Stimulated activated CD4-positive, alpha-beta T cell treated with anti-CD3 and anti-CD28 coated beads, Interleukin-1b, Interleukin-23, amount 100 ng/mL, for 24 hours (primary cell): ENCODE results near the gene ENTHD1.
"Not testable (repeated sequence)": the region's sequence is repeated elsewhere in the genome, so short reads cannot be mapped to it uniquely, and the experiment has no call there.

Source experiments
- DNase-seq, 4 experiments: peaks; one replicate each; pipeline ENCODE4 v3.0.0-alpha.2; 2020; ENCODE audit warnings: low read depth in 4 of 4, low spot score in 1 of 4

The ENTHD1 gene

DNA sequence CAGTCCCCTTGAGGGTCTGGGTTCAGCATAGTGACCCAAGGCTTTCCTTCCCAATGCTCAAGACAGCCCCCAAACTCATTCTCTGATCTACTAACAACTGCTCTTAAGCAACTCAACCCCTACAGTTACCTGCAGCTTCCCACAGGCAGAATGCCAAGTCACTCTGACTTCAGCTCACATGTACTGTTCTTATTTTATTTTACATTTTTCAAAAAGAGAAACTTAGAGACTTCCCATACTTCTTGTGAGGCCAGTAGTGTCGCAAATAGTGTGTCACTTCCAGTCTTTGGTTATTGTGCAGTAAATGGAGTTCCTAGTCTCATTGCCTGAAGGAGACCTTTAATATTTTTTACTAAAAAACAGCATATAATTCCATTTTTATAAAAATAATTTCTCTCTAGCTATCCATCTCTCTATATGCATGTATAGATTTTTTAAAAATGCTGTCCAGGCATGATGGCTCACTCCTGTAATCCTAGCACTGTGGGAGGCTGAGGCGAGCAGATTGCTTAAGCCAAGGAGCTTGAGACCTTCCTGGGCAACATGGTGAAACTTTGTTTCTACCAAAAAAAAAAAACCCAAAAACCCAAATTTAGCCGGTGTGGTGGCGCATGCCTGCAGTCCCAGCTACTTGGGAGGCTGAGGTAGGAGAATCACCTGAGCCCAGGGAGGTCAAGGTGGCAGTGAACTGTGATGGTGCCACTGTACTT, 41.8 kb downstream of the ENTHD1 start:
- DNase-seq, result no peak

DNA sequence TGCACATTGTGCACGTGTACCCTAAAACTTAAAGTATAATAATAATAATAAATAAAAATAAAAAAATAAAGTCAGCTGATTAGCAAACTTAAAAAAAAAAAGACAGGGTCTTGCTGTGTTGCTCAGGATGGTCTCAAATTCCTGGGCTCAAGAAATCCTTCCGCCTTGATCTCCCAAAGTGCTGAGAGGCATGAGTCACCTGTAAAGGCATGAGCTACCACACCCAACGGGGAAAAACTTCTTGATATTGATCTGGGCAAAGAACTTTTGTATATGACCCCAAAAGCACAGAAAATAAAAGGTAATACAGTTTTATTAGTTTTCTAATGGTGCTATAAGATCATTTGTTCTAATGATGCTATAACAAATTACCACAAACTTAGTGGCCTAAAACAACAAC, 46.1 kb downstream of the ENTHD1 start:
- DNase-seq, result no peak

DNA sequence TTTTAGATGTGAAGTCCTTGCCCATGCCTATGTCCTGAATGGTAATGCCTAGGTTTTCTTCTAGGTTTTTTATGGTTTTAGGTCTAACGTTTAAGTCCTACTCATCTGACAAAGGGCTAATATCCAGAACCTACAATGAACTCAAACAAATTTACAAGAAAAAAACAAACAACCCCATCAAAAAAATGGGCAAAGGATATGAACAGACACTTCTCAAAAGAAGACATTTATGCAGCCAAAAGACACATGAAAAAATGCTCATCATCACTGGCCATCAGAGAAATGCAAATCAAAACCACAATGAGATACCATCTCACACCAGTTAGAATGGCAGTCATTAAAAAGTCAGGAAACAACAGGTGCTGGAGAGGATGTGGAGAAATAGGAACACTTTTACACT, 47.0 kb downstream of the ENTHD1 start:
- DNase-seq, result not testable (repeated sequence)

DNA sequence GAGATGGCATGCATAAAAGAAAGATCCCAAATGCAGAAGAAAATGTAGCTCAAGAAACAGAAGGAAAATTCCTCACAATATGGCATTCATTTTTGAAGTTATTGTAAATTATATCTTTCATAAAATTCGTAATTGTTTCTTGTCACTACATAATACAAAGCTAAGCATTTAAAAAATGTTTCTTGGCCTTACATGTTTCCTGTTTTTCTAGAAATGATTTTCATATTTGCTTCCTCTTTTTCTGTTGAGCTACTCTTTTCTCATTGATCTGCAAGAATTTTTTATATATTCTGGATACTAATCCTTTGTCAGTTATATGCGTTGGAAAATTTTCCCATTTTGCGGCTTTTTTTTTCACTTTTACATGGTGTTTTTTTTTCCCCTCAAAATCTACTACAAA, 48.0 kb downstream of the ENTHD1 start:
- no peak for DNase-seq

DNA sequence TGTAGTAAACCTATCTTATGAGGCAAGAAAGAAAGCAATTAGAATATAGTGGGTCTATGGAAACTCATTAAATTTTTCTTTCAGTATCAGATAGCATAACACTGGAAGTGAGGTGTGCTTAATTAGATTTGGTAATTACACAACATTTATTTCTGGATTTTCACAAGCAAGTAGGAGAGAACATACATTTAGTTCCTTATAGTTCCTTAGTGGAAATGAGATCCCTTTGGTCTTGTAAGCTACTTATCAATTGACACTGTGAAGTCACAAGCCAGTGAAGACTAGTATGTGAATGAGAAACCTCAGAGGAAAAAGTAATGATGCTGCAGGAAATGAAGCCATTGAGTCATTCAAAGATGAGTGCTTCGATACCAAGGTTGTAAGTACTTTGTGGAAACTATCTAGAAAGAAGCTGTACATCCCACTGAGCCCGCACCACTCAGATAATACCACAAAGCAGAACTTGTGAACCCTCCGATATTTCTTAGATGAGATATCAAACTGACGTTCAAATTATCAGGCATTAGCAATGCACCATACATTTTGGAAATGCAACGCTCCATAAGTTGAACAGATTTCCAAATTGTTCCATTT, 53.5 kb downstream of the ENTHD1 start:
- peak in 3 of 4 experiments; percentile 3 to 22 (median 11) for DNase-seq

DNA sequence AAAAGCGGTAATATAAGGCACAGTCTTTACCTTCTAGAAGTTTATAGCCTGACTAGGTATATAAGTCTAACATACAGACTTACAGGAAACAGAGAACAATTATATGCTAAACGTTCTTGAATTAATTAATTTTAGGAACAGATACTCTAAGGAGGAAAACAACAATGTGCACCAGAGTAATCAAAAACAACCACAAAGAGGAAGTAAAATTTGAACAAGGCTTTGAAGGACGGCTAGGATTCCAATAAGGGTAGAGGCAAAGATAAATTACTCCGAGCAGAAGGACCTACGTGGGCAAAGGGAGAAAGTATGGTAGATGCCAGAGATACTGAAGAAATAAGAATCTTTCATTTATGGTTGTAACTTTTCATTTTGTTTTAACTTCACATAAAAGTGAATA, 54.4 kb downstream of the ENTHD1 start:
- no peak for DNase-seq

DNA sequence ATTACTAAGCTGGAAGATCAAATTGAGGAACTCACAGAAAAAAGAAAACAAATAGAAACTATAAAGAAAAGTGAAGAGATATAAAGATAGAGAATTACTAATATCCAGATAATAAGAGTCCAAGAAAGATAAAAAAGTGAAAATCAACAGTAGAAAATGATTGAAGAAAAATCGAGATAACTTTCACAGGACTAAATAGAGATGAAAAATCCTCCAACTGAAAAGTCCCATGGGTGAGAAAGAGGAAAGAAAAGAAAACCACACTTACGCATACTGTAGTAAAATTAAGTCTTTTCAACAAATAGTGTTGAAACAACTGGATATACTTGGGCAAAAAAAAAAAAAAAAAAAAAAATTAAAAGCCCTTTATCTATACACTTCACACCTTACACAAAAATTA, 60.0 kb downstream of the ENTHD1 start:
- DNase-seq, result no peak

DNA sequence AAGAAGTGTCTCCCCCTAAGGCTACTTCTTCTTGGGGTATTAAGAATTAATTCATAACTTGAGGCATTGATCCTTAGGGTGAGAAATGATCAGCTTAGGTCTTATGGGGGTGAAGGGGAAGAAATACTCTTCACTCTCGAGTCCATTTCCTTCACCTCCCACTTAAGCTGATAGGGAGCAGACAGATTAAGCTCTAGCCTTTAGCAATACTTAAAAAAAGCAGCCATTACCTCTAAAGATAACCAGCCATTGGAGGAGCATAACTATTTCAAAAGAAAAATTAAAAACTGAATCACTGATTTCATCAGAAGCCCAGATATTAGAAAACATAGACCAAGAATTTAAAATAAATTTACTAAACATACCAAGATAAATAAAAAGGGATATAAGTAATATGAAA, 60.5 kb downstream of the ENTHD1 start:
- no peak for DNase-seq

DNA sequence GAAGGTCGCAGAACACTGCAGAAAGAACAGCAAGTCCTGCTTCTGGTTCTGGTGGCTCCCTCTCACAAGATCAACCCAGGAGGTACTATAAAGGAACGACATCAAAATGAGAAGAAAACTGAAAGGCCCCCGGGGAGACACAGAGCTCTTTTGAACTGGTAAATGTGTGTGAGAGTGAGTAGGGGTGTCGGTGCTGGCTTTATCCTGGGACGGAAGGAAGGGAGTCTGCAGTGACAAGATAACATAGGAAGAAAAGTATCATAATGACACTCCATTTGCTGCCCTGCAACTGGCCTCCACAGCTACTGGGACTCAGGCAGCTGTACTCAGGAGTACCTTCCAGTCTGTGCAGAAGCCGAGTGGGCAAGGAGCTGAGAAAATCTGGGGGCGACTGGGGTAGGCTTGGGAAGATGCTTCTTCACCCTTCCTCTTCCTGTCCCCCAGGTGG, 60.9 kb downstream of the ENTHD1 start:
- DNase-seq, result no peak

DNA sequence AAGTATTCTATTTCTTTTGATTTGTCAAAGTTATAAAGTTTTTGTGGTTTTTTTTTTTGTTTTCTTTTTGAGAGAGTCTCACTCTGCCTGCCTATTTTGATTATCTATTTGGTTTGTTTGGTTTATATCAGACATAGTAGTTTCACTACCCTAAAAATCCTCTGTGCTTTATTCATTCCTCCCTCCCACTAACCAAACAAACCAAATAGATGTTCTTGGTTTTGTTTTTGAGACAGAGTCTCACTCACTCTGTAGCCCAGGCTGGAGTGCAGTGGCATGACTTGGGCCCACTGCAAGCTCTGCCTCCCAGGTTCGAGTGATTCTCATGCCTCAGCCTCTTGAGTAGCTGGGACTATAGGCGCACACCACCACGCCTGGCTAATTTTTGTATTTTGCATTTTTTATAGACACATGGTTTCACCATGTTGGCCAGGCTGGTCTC, 67.9 kb downstream of the ENTHD1 start:
- DNase-seq, result no peak

DNA sequence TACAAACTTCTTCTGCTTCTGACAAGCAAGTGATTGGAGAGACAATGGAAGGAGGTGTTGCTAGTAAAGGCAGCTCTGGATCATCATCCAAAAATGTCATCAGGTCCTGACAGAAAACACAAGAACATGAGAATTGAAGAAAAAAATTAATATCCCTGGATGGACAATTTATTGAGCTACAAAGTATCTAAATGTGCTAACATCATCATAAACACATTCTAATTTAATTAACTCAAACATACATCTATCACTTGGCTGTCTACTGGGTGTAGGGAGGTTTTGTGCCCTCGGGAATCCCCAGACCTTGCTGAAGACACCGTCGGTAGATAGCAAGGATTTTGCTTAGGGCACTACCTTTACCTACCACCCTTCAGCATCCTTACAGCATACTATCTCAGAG, 72.6 kb downstream of the ENTHD1 start:
- no peak for DNase-seq

DNA sequence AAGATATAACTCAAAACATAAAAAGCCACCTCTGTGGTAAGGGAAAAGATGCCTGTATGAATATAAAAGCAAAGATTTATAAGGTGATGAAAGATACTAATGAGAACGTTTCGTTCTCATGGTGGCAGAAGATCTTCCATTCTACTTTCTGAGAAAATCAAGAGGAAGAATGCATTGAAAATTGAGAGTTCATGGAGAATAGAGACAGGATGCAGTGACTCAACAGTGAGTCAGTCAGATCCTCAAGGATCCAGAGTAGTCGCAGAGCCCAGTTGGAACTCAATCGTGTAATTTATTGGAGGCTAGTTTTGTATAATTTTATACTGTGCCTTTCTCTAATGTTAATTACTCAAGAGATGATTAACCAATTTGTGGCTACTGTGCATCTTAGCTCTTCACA, 73.3 kb downstream of the ENTHD1 start:
- DNase-seq, result no peak

DNA sequence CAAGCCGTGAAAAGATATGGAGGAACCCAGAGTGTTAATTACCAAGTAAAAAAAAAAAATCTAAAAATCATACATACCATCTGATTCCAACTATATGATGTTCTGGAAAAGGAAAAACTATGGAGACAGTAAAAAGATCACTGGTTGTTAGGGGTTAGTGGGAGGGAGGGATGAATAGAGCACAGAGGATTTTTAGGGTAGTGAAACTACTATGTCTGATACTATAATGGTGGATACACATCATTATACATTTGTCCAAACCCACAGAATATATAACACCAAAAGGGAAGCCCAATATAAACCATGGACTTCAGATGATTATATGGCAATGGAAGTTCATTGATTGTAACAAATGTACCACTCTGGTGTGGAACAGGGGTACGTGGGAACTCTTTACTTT, 74.1 kb downstream of the ENTHD1 start:
- DNase-seq, result no peak

DNA sequence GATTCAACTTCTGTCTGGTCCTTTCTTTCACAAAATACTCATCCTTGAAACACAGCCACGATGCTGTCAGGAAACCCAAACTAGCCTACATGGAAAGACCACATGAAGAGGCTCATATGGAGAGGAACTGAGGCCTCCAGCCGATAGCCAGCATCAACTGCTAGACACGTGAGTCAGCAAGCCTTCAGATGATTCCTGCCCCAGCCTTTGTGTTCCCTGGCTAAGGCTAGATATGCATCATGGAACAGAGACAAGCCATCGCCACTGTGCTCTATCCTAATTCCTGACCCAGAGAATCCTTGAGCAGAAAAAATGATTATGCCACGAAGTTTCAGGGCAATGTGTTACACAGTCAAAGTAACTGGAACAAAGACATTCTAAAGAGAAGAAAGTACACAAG, 75.5 kb downstream of the ENTHD1 start:
- no peak for DNase-seq

DNA sequence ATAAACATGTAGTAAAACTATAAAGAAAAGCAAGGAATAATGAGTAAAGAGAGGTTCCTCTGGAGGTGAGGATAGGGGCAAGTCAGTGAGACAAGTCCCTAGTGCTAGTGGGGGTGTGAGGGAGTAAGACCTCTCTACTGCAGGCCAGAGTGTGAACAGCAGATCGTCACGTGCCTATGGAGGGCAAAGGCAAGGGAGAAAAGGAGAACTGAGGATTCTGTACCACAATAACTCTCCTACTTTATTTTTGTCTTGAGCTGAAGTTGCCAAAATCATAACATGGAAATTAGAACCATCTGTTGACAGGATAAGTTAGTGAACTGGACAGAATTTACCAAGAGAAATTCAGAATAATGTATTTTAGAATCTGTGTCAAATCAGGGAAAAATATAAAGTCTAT, 77.6 kb downstream of the ENTHD1 start:
- no peak for DNase-seq

DNA sequence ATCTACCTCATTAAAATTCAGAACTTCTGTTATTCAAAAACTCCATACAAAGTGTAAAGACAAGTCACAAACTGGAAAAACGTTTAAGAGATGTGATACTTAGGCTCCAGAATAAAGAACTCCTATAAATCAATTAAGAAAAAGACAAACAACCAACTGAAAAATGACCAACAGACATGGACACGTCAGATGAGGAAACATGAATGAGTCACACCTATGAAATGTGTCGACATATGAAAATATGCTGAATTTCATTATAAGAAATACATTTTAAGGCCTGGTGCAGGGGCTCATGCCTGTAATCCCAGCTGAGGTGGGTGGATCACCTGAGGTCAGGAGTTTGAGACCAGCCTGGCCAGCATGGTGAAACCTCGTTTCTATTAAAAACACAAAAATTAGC, 78.7 kb downstream of the ENTHD1 start:
- DNase-seq, result no peak

DNA sequence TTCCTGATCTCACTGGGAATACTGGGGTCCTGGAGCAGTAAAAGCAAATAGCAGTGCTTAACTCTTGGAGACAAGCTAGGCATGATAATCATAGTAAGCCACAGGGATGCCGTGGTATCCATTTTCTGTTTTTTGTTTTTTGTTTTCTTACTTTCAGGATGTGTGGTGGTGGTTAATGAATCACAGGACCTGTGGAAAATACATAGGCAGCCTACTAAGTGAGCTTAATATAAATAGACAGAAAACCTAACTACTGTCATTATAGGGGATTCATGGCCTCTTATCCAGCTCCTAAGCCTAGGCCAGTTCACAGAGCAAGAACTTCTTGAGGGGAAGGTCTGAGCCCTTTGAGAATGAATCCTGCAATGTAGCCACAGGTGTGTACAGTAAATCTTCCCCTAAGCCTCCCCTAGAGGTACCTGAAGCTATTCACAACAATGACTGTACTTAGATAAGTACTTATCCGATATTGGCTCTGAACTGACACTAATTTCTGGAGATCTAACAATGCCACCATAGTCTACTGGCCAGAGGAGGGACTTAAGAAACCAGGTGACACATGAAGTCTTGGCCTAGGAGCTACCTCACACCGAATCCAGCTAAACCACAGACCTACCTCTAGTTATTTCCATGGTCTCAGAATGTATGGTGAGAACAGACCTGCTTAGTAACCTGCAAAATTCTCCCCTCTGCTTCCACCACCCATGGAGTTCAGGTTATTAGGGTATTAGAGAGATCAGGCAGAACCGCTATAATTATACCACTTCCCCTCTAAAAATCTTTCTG, 83.6 kb downstream of the ENTHD1 start:
- no peak for DNase-seq

DNA sequence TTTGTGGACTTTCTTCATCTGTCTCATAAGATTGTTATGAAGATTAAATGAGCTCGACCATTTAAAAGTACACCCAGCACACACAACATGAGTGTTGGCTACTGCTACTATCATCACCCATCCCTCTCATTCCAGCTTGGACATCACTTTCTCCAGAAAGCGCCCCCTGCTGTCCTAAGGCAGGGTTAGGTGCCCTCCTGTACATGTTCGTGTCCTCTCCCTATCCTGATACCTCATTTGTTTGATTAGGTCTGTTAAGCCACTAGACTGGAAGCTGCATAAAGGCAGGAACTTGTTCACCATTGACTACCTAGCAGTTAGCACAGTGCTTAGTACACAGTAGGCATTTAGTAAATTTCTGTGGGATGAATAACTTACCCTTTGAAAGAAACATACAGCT, 85.5 kb downstream of the ENTHD1 start:
- DNase-seq, result peak in 1 of 4 experiments; percentile 19

DNA sequence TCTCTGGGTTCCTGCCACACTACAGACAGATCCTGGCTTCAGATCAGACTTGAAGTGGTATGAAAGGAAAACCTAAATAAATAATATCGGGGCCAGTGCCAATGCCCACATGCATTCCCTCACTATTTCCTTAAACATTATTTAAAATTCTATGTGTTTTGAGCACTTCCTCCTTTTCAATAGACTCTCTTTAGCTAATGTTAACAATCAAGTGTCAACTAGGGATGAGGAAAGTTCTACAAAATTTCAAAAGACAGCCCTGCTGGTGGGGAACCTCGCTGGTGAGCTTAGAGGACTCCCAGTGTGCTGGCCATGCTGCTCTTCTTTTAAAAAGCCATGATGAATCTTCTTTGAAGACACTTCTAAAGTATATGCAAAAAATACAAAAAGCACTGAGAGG, 87.5 kb downstream of the ENTHD1 start:
- no peak for DNase-seq

DNA sequence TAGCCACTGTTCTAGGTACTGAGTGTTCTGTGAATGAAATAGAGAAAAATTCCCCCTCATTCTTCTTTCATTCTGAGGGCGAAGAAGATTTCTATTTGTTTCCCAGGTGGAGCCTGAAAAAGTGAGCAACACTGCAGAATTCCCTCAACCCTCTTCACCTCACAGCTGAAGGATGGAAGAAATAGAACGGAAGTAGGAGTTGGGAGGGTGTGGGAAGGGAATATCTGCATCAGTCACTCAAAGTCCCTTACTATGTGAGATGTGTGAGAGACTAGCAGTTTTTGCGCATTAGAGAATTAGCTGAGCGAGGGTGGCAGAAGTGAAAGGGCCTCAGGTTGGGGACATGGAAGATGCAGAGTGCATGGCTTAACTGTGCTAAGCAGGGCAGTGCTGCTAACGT, 88.4 kb downstream of the ENTHD1 start:
- DNase-seq, result no peak

DNA sequence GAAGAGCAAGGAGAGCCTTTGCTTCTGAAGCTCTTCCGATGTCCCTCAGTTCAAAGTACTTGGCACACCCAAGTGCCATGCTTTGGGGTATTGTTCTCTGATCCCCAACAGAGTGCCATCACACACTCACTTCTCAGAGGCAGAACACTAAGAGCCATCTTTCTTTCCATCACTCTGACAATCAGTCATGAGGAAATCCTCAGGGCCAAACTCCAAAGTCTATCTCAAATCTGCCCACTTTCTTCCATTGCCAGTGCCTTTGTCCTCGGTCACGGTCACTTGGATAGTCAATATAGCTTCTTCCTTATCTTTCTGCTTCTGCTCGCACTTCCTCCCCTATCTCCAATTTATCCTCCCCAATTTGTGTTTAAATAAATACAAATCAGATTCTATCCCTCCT, 90.9 kb downstream of the ENTHD1 start:
- DNase-seq, result no peak

DNA sequence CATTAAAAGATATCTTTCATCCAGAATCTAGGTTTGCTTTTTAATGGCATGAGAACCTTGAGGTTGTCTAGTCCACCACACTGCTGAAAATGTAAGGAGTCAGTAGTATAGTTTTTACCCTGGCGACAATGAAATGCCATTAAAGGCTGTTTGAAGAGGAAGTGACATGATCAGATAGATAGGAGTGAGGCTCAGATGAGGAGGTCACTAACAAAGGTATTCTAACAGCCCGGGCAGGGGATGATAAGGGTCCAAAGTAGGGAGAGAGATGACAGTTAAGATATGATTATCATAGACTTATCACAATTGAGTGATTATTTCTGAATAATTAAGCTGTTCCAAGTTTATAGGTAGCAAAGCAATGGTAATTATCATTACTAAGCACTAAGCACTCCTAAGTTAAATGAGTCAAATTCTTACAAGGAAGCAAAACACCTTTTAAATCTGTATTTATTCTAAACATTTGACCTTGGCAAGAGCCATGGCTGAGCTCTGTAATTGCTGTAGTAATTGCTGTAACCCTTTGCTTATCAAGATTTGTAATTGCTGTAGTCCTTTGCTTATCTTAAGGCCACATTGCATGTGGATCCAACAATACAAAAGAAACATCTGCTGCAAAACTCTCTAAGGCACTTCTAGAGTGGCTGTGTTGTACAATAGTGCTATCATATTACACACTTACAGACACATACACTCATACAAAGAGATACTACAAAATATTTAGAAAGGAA, 92.6 kb downstream of the ENTHD1 start:
- no peak for DNase-seq
